Skin epidermis (tissue), 12 donors: ENCODE results near the gene RTN4RL2.

ENCODE experiments used
- H3K27ac ChIP-seq, 21 experiments: fragments of 200-600 bp; sonication (generic) in 11 of 21; one replicate each; pipeline ENCODE4 v1.5.0; 2020; ENCODE audit warnings: mild to moderate bottlenecking in 3 of 21, inconsistent platforms in 2 of 21, moderate library complexity in 2 of 21
- H3K4me3 ChIP-seq, 7 experiments: fragments of 200-600 bp; sonication (generic) in 2 of 7; one replicate each; pipeline ENCODE4 v1.5.0; 2020; ENCODE audit warnings: inconsistent platforms in 2 of 7, mild to moderate bottlenecking in 2 of 7, moderate library complexity in 1 of 7

RTN4RL2 gene

DNA sequence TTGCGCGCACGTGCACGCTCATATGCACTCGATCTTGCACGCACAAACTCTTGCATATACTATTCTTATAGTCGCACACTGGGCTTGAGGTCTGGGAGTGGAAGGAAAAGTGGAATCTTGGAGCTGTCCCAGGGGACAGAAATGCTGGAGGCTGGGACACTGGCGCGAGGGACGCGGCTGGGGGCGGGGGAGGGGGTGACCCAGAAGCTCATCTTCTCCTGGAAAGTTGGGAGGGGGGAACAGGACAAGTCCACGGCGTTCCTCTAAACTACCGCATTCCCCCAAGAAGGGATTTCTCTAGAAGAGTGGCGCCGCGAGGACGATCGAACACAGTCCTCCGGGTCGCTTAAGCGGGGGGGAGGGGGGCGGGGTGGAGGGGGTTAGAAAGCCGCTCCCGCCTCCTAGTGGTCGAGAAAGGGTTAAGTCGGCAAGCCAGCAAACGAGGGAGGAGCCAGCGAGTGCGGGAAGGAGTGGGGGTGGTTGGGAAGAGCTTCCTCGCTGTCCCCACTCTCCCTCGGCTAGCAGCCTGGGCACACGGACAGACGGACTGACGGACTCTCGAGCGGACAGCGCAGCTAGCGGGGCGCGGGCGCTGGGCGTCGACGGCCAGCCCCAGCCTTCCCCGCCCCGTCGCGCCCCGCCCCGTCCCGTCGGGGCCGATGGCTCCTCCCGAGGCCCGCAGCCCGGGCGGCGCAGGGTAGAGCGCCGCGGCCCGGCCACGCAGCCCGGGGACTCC lies at the start of gene RTN4RL2:
Gene RTN4RL2, plus strand, starts transcription at position 507 of the 736 bp plus-strand sequence. CDS start 338 bp downstream, outside the sequence.
- Histone ChIP-seq H3K4me3 (peak within 1 kb of the TSS; percentile 30 to 50 (median 41)), H3K27ac (peak within 1 kb of the TSS in 6 of 21 experiments; percentile 5 to 50 (median 26))

- H3K27ac ChIP-seq: peak overlapping the region in 2 of 21 experiments; percentile 10 to 35
Observed at GRCh38 chr11:57413681-57414080, 46.6 kb upstream of the RTN4RL2 start.

DNA sequence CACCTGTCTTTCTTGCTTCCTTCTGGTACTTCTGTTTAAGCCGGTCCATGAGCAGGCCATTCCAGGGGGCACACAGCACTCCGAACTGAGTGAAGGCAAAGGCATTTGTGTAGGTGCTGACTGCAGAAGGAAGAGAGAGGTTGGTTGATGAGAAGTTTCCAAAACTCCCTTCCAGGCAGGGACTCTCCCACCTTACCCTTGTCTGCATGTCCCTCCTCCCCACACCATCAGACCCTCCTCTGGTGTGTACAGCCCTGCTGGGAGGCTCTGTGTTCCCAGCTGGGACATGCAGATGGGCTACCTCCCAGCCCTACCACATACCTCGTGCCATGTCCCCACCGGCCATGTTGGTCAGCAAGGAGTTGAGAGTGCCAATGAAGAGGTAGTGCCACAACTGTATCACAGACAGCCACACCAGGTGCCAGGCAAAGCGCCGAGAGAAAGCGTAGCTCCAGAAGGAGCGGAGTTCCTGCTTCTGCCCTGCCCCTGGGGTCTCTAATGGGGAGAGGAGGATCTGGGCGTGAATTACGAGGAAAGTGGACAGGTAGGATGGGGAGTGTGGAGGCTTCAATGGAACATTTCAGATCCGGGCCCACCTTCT lies 45.6 kb upstream of the RTN4RL2 start:
- H3K27ac ChIP-seq: no peak overlapping the region
- no peak overlapping the region for H3K4me3 ChIP-seq

More at GRCh38 chr11:57413681-57414080, 46.6 kb upstream of the RTN4RL2 start:
- H3K4me3 ChIP-seq: no peak overlapping the region

DNA sequence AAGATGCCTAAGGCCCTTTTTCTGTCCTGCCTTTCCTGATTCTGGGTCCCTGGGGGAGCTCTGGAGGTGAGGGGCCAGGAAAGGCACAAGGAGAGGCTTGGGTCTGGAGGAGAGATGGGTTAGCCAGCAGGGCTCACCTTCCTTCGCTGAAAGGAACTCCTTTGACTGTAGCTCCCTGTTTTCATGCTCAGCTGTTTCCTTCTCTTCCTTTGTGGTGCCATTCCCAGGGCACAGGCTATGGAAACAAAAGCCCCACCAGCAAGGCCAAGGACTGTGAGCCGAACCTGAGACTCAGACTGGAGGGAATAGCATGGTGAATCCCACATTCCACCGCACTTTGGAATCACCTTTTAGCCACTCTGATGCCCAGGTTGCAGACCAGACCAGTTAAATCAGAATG lies 43.9 kb upstream of the RTN4RL2 start:
- peak overlapping the region in 4 of 21 experiments; percentile 6 to 26 (median 14) for H3K27ac ChIP-seq

GRCh38 chr11:57417056-57417455 lies 43.3 kb upstream of the RTN4RL2 start:
- H3K27ac ChIP-seq: peak overlapping the region in 2 of 21 experiments; percentile 6 to 26
- H3K4me3 ChIP-seq: no peak overlapping the region

More for the DNA sequence above, 43.9 kb upstream of the RTN4RL2 start:
- H3K4me3 ChIP-seq: no peak overlapping the region

- H3K27ac ChIP-seq: no peak overlapping the region
- no peak overlapping the region for H3K4me3 ChIP-seq
Observed at GRCh38 chr11:57418131-57418530, 42.2 kb upstream of the RTN4RL2 start.

DNA sequence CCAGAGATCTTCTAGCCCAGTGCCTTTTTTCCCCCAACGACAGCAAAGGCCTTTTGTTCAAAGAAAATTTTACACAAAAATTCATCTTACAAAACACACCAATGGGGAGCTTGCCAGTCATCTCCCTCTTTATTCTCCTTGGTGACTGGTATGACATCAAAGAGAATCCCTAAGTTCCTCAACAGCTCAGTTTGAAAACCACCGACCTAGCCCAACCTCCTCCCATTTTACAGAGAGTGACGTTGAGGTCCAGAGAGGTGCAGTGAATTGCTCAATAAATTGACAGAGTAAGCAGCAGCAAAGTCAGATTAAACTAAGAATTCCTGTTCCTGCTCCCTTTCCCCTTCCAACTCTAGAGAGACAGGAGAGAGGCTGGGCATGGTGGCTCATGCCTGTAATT lies 41.2 kb upstream of the RTN4RL2 start:
- Histone ChIP-seq H3K4me3 (no peak overlapping the region), H3K27ac (no peak overlapping the region)

DNA sequence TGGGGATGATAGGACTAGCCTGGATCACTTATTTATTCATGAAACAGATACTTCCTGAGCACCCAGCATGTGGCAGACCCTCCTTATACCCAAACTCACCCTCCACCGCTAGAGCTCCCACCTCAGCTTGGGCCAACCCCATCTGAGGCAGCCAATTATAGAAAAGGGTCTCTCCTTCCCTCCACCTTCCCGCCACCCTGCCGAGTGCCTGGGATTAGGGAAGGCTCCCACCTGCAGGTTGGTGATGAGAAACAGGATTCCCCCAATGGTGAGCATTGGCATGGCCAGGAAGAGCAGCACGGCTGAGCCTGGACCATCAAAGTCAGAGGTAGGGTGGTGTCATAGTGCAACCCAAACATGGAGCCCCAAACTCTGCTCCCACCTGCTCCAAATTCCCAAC lies 39.3 kb upstream of the RTN4RL2 start:
- Histone ChIP-seq H3K27ac (peak overlapping the region in 1 of 21 experiments; percentile 12), H3K4me3 (no peak overlapping the region)

DNA sequence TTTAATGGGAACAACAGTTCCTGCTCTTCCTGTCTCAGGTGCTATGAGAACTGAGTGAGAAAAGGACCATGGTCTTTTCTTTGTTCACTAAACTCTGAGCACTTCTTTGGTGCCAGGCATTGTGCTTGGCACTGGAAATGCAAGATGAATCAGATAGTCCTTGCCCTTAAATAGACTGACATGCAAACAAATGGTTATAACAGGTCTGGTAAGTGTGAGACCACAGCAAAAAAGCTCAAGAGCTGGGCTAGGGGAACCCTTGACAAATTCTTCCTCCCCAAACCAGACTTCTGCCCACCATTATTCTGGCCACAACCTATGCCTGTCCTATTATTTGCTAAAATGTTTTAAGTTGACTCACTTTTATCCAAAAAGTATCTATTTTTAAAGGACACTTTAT lies 38.5 kb upstream of the RTN4RL2 start:
- no peak overlapping the region for H3K4me3 ChIP-seq
- H3K27ac ChIP-seq: peak overlapping the region in 3 of 21 experiments; percentile 12 to 24 (median 21)

DNA sequence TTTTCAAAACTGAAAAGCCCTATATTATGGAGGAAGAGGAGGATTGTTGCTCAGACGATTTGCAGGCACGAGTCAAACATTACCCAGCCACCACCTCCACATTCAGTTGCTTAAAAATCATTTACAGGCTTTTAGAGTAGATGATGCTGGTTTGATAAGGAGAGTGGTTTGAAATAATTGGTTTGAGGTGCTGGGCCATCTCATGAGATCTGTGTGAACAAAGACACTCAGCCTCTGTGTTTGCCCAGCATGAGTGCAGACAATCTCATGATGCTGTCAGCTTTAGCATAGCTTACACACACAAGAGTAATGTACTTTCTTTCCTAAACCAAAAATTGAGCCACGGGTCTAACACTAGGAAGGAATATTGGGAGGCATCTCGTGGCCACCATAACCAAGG lies 37.7 kb upstream of the RTN4RL2 start:
- peak overlapping the region in 4 of 21 experiments; percentile 1 to 98 (median 54) for H3K27ac ChIP-seq
- H3K4me3 ChIP-seq: no peak overlapping the region

DNA sequence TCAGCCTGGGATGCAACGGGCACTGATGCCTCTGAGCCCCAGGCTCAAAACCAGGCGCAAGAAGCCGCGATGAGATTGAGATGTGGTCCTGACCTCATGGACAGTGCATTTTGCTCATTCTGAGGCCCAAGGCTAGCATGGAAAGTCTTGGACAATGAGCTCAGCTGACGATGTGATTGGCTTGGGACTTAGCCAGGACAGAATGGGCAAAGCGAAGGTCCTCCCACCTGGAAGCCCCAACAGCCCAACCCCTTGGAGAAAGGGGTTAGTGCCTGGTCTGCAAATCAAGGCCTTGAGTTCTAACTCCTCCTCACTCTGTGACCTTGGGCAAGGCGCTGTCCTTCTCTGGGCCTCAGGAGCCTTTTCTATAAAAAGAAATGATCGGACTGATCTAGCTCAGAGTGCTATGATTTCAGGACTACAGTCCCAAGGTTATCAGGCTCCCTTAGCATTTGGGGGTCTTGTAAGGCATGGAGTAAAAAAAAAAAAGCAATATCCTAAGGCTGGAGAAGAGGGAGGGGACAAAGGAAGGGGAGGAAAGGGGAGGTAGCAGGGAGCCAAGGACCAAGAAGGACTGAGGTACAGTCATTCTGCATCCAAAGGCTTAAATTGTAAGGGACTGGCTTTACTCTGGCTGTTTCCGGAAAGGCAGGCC lies 36.1 kb upstream of the RTN4RL2 start:
- Histone ChIP-seq H3K4me3 (peak overlapping the region in 3 of 7 experiments; percentile 11 to 53 (median 12)), H3K27ac (peak overlapping the region in 20 of 21 experiments; percentile 18 to 98 (median 94))

GRCh38 chr11:57424792-57425564 lies 35.4 kb upstream of the RTN4RL2 start:
- peak overlapping the region in 5 of 7 experiments; percentile 0 to 56 (median 12) for H3K4me3 ChIP-seq
- H3K27ac ChIP-seq: peak overlapping the region in 20 of 21 experiments; percentile 89 to 98 (median 94)

- H3K4me3 ChIP-seq: peak overlapping the region; percentile 43 to 61 (median 53)
Observed at GRCh38 chr11:57425565-57426438, 34.5 kb upstream of the RTN4RL2 start.

GRCh38 chr11:57426439-57426928 lies 33.8 kb upstream of the RTN4RL2 start:
- Histone ChIP-seq H3K27ac (peak overlapping the region; percentile 79 to 98 (median 94)), H3K4me3 (peak overlapping the region; percentile 43 to 61 (median 53))

More at GRCh38 chr11:57425565-57426438, 34.5 kb upstream of the RTN4RL2 start:
- H3K27ac ChIP-seq: peak overlapping the region; percentile 79 to 98 (median 94)

- H3K4me3 ChIP-seq: peak within 1 kb of the TSS; percentile 43 to 61 (median 53)
- peak within 1 kb of the TSS; percentile 79 to 98 (median 94) for H3K27ac ChIP-seq
Observed at GRCh38 chr11:57426929-57427726, 33.2 kb upstream of the RTN4RL2 start, which contains the start of gene SLC43A3. TSS of gene SLC43A3 (minus strand) at chr11:57427121. CDS start at chr11:57426172, 949 bp downstream.

DNA sequence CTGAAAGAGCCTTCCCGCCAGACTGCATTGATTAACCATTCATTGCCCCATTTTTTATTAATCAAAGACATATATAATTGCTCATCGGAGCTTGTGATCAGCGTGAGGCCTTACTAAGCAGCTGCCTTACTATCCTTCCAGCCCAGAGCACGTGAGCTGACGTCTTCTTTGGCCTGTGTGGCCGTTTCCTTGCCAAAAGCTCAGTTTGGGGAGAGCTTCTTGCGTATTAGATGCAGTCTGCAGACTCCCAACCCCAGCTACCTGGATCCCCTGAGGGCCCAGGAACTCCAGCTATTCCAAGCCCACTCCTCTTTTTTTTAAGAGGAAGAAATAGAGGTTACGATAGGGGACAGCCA lies 32.6 kb upstream of the RTN4RL2 start:
- Histone ChIP-seq H3K4me3 (no peak overlapping the region), H3K27ac (peak overlapping the region; percentile 2 to 98 (median 94))

DNA sequence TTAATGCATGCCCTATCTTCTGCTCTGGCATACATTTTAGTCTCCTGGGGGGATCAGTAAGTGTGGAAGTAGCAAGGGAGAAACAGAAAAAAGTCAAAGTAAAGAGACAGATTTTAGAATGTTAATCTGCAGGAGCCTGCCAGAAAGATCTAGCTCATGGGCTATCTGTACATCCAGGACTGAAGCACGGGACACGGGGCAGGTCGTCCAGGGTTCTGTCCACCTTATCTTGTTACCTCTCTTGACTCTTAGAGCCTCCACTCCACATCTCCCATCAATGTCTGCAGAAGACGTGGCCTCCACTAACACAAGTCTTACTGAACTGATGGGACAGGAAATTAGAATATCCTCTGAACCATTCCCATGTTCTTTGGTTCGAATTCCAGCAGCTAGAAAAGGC lies 31.7 kb upstream of the RTN4RL2 start:
- Histone ChIP-seq H3K4me3 (no peak overlapping the region), H3K27ac (peak overlapping the region in 10 of 21 experiments; percentile 16 to 98 (median 94))
